B cell (primary cell): ENCODE data around the gene FSIP1. TPM values are rescaled to one million over a fixed set of nuclear protein-coding genes. Genes with fewer than 3 reads are reported as not detected.

ENCODE experiments used
- ATAC-seq: fragments of 200-7000 bp; cut with Tn5 transposase; one replicate; pipeline ENCODE4 v1.10.0; 2021; ENCODE audit warnings: low read depth, mild to moderate bottlenecking, moderate number of reproducible peaks, moderate library complexity
- CTCF ChIA-PET: fragments of 350-600 bp; sonication (Branson Sonifier 250); formaldehyde crosslinking; loops from one replicate; lab custom pipeline; 2021; ENCODE audit warnings: antibody characterized with exemption, inconsistent platforms; lab: Charles Lee
- POLR2A ChIA-PET: fragments of 350-600 bp; sonication (Branson Sonifier 250); formaldehyde crosslinking; loops from one replicate; lab custom pipeline; 2021; ENCODE audit warnings: antibody characterized with exemption; lab: Charles Lee
- DNase-seq: peaks from one replicate; pipeline ENCODE4 v3.0.0; 2013
- H2AFZ ChIP-seq: 2 replicates; pipeline ENCODE4 v1.6.1; 2012; ENCODE audit warnings: mild to moderate bottlenecking, low read depth, low read length; ENCODE audit not compliant: insufficient read depth, poor library complexity, severe bottlenecking
- H3K27ac ChIP-seq, 2 donors: 1 replicate in 1 of 2; 2 replicates in 1 of 2; pipeline ENCODE4 v1.5.1; 2012 to 2013; ENCODE audit warnings: low read length in 2 of 2, mild to moderate bottlenecking in 2 of 2, moderate library complexity in 1 of 2
- H3K27me3 ChIP-seq, 4 experiments: fragments of 200-600 bp in 1 of 4; sonication (generic) in 1 of 4; replicated peaks in 1 of 4; 1 replicate in 2 of 4; 2 replicates in 2 of 4; pipeline versions ENCODE4 v1.6.1 to v1.7.0; 2013 to 2016; ENCODE audit warnings: low read length in 3 of 4, mild to moderate bottlenecking in 2 of 4, mixed read lengths in 1 of 4, moderate library complexity in 1 of 4; ENCODE audit not compliant: insufficient read depth in 4 of 4, control insufficient read depth in 3 of 4; ENCODE audit errors: control extremely low read depth in 1 of 4
- H3K36me3 ChIP-seq, 2 experiments: replicated peaks in 1 of 2; 1 replicate in 1 of 2; 2 replicates in 1 of 2; pipeline versions ENCODE4 v1.6.1 to v1.7.1; 2013; ENCODE audit warnings: low read length in 1 of 2; ENCODE audit not compliant: insufficient read depth in 2 of 2, control insufficient read depth in 1 of 2; ENCODE audit errors: control extremely low read depth in 1 of 2, extremely low read depth in 1 of 2
- H3K4me1 ChIP-seq, 2 donors: fragments of 200-600 bp in 1 of 2; sonication (generic) in 1 of 2; 1 replicate in 1 of 2; 2 replicates in 1 of 2; pipeline versions ENCODE4 v1.5.1 to v1.6.1; 2013 to 2017; ENCODE audit warnings: low read length in 2 of 2; ENCODE audit not compliant: control insufficient read depth in 2 of 2, insufficient read depth in 2 of 2
- H3K4me2 ChIP-seq: replicated peaks from 2 replicates; pipeline ENCODE3; 2012; ENCODE audit warnings: mild to moderate bottlenecking, low read depth, low read length; ENCODE audit not compliant: poor library complexity, severe bottlenecking
- H3K4me3 ChIP-seq, 5 experiments: fragments of 200-600 bp in 1 of 5; sonication (generic) in 1 of 5; 1 replicate in 3 of 5; 2 replicates in 2 of 5; pipeline versions ENCODE4 v1.5.1 to v1.7.0; 2011 to 2016; ENCODE audit warnings: low read length in 4 of 5, mild to moderate bottlenecking in 4 of 5, low read depth in 2 of 5, control low read depth in 1 of 5, moderate library complexity in 1 of 5; ENCODE audit not compliant: insufficient read depth in 1 of 5; ENCODE audit errors: control extremely low read depth in 1 of 5, extremely low read depth in 1 of 5
- H3K79me2 ChIP-seq: fragments of 200-600 bp; sonication (generic); one replicate; pipeline ENCODE4 v1.6.0; 2016; ENCODE audit warnings: low read length; ENCODE audit not compliant: control insufficient read depth, insufficient read depth
- H3K9ac ChIP-seq: fragments of 200-600 bp; sonication (generic); 2 replicates; pipeline ENCODE4 v1.6.1; 2017; ENCODE audit warnings: mild to moderate bottlenecking, low read length, moderate library complexity
- H3K9me3 ChIP-seq, 3 donors: one replicate each; pipeline versions ENCODE4 v1.6.1 to v1.7.1; 2013; ENCODE audit warnings: low read length in 2 of 3; ENCODE audit not compliant: control insufficient read depth in 2 of 3, insufficient read depth in 1 of 3; ENCODE audit errors: control extremely low read depth in 1 of 3
- H4K20me1 ChIP-seq: 2 replicates; pipeline ENCODE4 v1.6.0; 2012; ENCODE audit warnings: mild to moderate bottlenecking, low read length; ENCODE audit not compliant: insufficient read depth, control insufficient read depth, poor library complexity, severe bottlenecking
- H3K27ac Mint-ChIP-seq: one replicate; pipeline ENCODE4 v1.8.0; 2021; ENCODE audit warnings: mixed read lengths
- H3K27me3 Mint-ChIP-seq: one replicate; pipeline ENCODE4 v1.8.0; 2021; ENCODE audit warnings: mixed read lengths
- H3K4me1 Mint-ChIP-seq: one replicate; pipeline ENCODE4 v1.8.0; 2021; ENCODE audit warnings: mixed read lengths
- H3K4me3 Mint-ChIP-seq: one replicate; pipeline ENCODE4 v1.8.0; 2021; ENCODE audit warnings: mixed read lengths
- H3K9me3 Mint-ChIP-seq: one replicate; pipeline ENCODE4 v1.8.0; 2022; ENCODE audit warnings: mixed read lengths; ENCODE audit not compliant: insufficient read depth
- EZH2 ChIP-seq: IDR thresholded peaks from 2 replicates; pipeline ENCODE4 v1.6.1; 2012; ENCODE audit warnings: borderline replicate concordance, low read depth, mild to moderate bottlenecking, moderate library complexity, low read length; ENCODE audit not compliant: insufficient read depth, poor library complexity, severe bottlenecking
- WGBS: methylation state at CpG from one replicate; pipeline ENCODE4 v1.1.5; 2013; ENCODE audit warnings: missing lambda C conversion rate; ENCODE audit not compliant: insufficient coverage; 5-methylcytosine and 5-hydroxymethylcytosine counted together
- intact Hi-C: fragments of 100-400 bp; cut with micrococcal nuclease; formaldehyde crosslinking; loops from one replicate; pipeline ENCODE4 v1.10.0; 2022
- polyA plus RNA-seq: library from polyadenylated mRNA; depleted of rRNA; stranded (reverse); fragments of >200 nt; gene quantifications from 2 replicates; pipeline ENCODE4 v1.2.3, GENCODE V29; 2012
- total RNA-seq, 2 donors: library from RNA; stranded (reverse); fragments of 120-200 nt in 1 of 2; gene quantifications; 1 replicate in 1 of 2; 2 replicates in 1 of 2; pipeline versions ENCODE4 v1.2.3 to v1.2.4, GENCODE V29; 2013 to 2022
- TF ChIP-seq, protein P1 (sequence below): fragments of 200-600 bp; IDR thresholded peaks from one replicate; pipeline ENCODE4 v1.8.0; 2022; ENCODE audit warnings: antibody characterized with exemption, mild to moderate bottlenecking

FSIP1 gene
- total and polyA plus RNA-seq, 2 donors (not counting 1 experiment from before 2014, with no cell fraction given): 0.19 to 0.49 TPM

DNA sequence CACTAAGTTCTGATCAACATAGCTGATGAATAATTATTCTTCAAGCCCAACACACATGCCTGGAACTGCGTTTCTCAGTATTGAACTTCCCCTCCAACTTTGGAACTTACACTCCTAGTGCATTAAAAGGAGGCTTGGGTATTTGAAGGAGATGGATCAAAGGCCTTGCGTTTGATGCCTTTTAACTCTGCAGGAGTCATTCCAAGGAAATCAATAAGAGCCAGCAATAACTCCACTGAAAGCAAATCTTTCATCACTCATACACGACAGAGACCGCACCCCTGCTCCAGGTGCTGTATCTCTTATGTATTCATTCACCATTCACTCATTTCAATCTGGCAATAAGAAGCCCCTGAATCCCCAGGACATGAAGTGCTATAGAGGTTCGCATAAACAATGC, 14.0 kb upstream of the FSIP1 start:
- Histone ChIP-seq H3K36me3 (no peaks in the 10 kb centered on the region), H3K79me2 (no peaks in the 10 kb centered on the region), H4K20me1 (no peaks in the 10 kb centered on the region), H3K4me2 (no peak overlapping the region), H3K4me3 (no peak overlapping the region), H3K9ac (no peak overlapping the region), H3K4me1 (no peaks in the 10 kb centered on the region), H2AFZ (no peak overlapping the region), H3K27ac (no peak overlapping the region), H3K27me3 (peaks cover 0 to 17% (median 6%) of the 10 kb centered on the region in 4 experiments), H3K9me3 (no peaks in the 10 kb centered on the region)
- DNase-seq (no peak), ATAC-seq (no peak)
- TF ChIP-seq EZH2: no peak
- TF ChIP-seq, protein P1, sequence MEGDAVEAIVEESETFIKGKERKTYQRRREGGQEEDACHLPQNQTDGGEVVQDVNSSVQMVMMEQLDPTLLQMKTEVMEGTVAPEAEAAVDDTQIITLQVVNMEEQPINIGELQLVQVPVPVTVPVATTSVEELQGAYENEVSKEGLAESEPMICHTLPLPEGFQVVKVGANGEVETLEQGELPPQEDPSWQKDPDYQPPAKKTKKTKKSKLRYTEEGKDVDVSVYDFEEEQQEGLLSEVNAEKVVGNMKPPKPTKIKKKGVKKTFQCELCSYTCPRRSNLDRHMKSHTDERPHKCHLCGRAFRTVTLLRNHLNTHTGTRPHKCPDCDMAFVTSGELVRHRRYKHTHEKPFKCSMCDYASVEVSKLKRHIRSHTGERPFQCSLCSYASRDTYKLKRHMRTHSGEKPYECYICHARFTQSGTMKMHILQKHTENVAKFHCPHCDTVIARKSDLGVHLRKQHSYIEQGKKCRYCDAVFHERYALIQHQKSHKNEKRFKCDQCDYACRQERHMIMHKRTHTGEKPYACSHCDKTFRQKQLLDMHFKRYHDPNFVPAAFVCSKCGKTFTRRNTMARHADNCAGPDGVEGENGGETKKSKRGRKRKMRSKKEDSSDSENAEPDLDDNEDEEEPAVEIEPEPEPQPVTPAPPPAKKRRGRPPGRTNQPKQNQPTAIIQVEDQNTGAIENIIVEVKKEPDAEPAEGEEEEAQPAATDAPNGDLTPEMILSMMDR: no peak
- no peaks in the 10 kb centered on the region for H3K9me3 Mint-ChIP-seq
- ChIA-PET CTCF (interaction anchor here (1.0 to 1.4 kb wide), 3 partner anchors 8 to 483 kb away, joined by 3 to 5 read pairs (median 5); no protein-coding TSS in a partner anchor), POLR2A (no interaction called here)
- H3K27ac Mint-ChIP-seq: no peak overlapping the region
- H3K4me3 Mint-ChIP-seq: no peak overlapping the region
- H3K27me3 Mint-ChIP-seq: peaks cover 44% of the 10 kb centered on the region
- no peaks in the 10 kb centered on the region for H3K4me1 Mint-ChIP-seq
- 94% methylated on average over 2 of the region's 5 CpGs for WGBS
- intact Hi-C loops: no loop called here

DNA sequence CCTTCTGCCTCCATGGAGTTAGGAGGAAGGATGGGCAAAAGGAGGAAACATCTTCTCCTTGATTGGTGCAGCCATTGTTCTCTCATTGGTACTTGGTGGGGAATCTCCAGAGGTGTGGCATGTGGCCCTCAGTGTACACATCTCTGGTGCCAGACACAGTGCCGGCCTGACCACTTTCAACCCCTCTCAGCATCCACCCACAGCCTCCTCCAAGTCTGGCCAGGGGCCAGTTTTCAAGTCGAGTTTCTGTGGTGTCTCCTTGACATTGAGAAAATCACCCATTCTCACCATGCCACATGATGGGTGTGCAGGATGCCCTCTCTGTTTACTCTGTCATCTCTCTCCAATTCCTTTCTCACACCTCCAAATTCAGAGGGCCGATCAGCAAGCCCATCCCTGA, 12.8 kb upstream of the FSIP1 start:
- peaks cover 37% of the 10 kb centered on the region for H3K27me3 Mint-ChIP-seq
- H3K79me2 ChIP-seq: no peaks in the 10 kb centered on the region
- CTCF ChIA-PET: no interaction called here
- H3K4me3 ChIP-seq: no peak overlapping the region
- ATAC-seq (no peak), DNase-seq (no peak)
- H3K9me3 Mint-ChIP-seq: no peaks in the 10 kb centered on the region
- H3K4me2 ChIP-seq: no peak overlapping the region
- POLR2A ChIA-PET: no interaction called here
- H3K27ac ChIP-seq: no peak overlapping the region
- no peak overlapping the region for H3K9ac ChIP-seq
- no peak overlapping the region for H3K4me3 Mint-ChIP-seq
- 85% methylated on average over 2 of the region's 3 CpGs for WGBS
- peaks cover 0 to 12% (median 6%) of the 10 kb centered on the region in 4 experiments for H3K27me3 ChIP-seq
- no peak for TF ChIP-seq EZH2
- TF ChIP-seq, protein P1: no peak
- intact Hi-C loops: no loop called here
- H3K36me3 ChIP-seq: no peaks in the 10 kb centered on the region
- no peak overlapping the region for H3K27ac Mint-ChIP-seq
- H3K4me1 ChIP-seq: no peaks in the 10 kb centered on the region
- H3K4me1 Mint-ChIP-seq: no peaks in the 10 kb centered on the region
- H2AFZ ChIP-seq: no peak overlapping the region
- no peaks in the 10 kb centered on the region for H3K9me3 ChIP-seq
- H4K20me1 ChIP-seq: no peaks in the 10 kb centered on the region
